Measurements from ENCODE around the gene ATAT1.
A peak's percentile ranks its signal among the peaks of the same experiment; 100 is the strongest.

The ATAT1 gene

DNA sequence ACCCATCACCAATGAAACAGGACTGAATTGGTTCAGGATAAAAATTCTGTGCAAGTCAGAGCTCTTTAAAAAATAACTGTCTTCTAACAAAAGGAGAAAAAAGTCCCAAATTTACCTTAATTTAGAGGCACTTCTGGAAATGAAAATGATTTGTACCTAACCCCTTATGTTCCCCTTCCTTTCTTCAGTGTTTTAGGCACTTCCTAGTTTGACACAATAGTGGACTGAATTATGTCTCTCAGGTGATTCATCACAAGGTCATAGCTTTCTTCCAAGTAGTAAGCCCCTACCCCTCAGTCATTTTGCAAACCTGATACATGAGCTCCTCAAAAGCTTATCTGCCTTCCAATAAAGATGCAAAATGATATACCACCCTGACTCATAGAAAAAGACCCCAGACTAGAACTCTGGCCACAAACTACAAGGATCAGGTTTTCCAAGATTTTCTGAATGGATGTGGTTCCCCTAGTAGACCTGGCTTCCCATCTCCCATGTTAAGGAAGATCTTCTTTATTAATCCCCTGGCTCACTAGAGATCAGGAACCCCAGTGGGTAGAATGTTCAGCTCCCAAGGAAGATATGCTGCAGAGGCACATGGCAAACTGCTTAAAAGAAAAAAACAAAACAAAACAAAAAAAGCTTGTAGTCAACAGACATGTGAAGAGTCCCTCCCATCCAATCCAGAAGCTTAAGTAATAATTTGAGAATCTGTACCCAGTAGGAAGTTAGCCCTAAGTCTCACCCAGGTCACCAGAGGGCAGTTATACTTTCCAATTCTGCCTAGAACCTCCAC is 13.2 kb upstream of the ATAT1 start:
- TF ChIP-seq, protein P1, sequence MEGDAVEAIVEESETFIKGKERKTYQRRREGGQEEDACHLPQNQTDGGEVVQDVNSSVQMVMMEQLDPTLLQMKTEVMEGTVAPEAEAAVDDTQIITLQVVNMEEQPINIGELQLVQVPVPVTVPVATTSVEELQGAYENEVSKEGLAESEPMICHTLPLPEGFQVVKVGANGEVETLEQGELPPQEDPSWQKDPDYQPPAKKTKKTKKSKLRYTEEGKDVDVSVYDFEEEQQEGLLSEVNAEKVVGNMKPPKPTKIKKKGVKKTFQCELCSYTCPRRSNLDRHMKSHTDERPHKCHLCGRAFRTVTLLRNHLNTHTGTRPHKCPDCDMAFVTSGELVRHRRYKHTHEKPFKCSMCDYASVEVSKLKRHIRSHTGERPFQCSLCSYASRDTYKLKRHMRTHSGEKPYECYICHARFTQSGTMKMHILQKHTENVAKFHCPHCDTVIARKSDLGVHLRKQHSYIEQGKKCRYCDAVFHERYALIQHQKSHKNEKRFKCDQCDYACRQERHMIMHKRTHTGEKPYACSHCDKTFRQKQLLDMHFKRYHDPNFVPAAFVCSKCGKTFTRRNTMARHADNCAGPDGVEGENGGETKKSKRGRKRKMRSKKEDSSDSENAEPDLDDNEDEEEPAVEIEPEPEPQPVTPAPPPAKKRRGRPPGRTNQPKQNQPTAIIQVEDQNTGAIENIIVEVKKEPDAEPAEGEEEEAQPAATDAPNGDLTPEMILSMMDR (conservative IDR thresholded peaks at IDR 0.05; ENCODE audit: low read length) = no peak
- no peak overlapping the region for H3K4me3 ChIP-seq (ENCODE audit: low read length)
- DNase-seq (ENCODE audit: low read depth) = no peak

DNA sequence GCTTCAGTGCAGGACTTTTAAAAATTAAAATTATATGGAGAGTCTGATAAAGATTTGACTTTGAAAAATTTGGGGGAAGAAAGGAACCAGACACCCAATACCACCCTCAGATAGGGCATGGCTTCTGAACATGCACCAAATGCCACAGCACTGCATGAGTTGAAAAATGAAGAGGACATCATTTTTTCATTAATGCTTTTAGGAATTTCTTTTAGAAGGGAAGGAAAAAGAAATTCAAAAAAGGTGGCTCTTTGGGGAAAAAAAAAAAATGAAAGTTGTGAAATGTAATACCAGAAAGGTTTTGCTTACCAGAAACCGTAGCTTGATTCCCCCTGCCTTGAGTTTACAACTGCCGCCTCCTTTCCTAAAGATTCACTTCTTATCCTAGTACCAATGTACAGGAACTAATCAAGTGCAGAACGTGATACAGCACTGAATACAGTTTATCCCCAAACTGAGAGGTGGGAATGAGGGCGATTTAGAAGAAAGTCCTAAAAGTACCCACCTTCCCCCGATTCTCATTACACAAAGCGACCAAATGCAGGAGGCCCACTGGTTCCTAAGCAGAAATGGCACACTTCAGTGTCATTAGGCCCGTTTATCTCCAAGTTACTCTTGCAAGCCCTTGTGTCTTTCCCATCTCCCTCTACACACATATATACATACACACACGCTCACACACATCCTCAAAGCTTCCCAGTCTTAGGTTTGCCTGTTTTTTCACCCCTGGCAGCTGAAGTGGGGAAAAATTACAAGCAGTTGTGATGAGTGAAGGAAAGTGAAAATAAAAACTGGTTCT is 12.4 kb upstream of the ATAT1 start:
- peak overlapping the region; percentile 98 for H3K4me3 ChIP-seq (ENCODE audit: low read length)
- TF ChIP-seq, protein P1 (conservative IDR thresholded peaks at IDR 0.05; ENCODE audit: low read length) = no peak
- peak; percentile 23 for DNase-seq (ENCODE audit: low read depth)

DNA sequence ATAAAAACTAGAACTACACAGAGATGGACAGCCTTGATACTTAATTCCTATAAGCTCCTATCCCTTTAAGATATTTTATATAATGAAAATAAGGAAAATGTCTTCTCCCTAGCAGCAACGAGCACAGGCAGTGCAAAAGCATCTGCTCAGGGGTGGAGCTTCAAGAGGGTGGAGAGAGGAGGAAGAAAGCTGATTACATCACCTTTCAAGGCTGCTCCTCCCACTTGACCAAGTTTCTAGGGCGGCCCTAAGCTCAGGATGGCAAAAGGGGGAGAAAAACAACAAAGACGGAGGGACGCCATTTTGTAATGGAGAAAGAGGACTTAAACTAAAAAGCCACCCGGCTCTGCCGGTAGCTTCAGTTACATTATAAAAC is 11.8 kb upstream of the ATAT1 start:
- TF ChIP-seq, protein P1 (conservative IDR thresholded peaks at IDR 0.05; ENCODE audit: low read length) = no peak
- peak overlapping the region; percentile 98 for H3K4me3 ChIP-seq (ENCODE audit: low read length)
- peak; percentile 98 for DNase-seq (ENCODE audit: low read depth)

DNA sequence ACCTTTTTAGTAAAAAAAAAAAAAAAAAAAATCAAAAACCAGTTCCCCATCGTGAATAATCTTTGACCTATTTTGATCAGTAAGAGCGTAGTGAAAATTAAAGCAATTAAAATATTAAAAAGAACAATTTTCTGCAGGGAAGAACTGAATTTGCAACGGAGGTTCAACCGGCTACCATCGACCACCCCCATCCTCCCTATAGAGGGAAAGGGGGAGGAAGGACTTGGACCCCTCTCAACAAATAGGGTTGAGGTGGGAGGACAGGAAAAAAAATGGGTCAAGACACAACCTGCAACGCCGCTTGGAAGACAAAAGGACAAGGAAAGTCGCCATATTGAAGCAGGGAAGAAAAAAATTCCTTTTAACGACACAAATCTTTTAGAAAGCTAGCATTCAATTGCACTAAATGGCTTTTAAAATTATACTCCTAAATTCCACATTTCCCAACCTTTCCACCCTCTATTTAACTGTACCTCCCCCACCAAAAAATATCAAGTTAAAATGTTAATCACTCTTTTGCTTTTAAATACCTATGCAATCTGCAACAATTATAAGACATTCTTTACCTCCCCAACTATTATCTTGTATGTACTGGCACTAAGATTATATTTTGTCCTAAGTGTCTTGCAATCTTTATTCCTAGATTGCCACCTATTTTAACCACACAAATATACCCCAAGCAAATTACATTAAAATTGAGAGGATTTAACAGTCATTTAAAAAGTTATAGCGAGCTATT is 11.3 kb upstream of the ATAT1 start:
- TF ChIP-seq, protein P1 (conservative IDR thresholded peaks at IDR 0.05; ENCODE audit: low read length) = no peak
- DNase-seq (ENCODE audit: low read depth) = peak; percentile 92
- peak overlapping the region; percentile 98 for H3K4me3 ChIP-seq (ENCODE audit: low read length)

DNA sequence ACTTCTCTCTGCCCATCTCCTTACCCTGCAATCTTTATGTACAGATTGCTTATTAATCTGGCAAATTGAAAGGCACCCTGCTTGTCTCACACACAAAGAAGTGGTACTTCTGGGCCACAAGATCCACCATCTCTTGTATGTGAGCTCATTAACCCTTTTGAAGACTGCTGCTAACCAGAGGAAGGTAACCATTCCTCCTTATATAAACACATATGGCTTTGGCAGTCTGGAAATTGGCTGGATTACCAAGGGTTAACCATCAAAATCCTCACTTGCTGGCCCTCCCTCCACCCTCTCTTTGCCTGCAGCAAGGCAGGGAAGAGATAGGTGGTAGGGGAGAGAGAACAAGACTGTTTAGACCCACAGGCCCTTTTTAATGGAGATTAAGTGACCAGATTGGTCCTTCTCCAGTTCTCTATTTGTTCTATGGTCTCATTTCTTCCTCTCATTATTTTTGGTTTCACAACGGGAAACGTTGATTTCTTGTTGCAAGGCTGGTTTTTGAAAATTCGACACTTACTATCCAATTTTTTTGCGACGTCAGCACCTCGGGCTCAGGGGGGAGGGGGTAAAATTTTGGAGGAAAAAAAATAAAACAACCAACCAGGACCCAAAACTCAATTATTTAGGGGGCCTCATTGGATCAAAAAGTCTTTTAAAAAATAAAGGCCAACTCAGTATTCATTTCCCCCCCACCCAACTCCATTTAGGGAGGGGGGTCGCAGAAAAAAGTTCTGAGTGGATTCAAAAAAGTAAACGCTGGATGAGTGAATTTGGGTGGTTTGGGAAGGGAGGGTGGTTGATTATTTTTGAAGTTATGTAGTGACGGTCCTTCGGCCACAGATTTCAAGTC is 10.5 kb upstream of the ATAT1 start:
- TF ChIP-seq, protein P1 (conservative IDR thresholded peaks at IDR 0.05; ENCODE audit: low read length) = no peak
- peak; percentile 41 for DNase-seq (ENCODE audit: low read depth)
- peak overlapping the region; percentile 98 for H3K4me3 ChIP-seq (ENCODE audit: low read length)

DNA sequence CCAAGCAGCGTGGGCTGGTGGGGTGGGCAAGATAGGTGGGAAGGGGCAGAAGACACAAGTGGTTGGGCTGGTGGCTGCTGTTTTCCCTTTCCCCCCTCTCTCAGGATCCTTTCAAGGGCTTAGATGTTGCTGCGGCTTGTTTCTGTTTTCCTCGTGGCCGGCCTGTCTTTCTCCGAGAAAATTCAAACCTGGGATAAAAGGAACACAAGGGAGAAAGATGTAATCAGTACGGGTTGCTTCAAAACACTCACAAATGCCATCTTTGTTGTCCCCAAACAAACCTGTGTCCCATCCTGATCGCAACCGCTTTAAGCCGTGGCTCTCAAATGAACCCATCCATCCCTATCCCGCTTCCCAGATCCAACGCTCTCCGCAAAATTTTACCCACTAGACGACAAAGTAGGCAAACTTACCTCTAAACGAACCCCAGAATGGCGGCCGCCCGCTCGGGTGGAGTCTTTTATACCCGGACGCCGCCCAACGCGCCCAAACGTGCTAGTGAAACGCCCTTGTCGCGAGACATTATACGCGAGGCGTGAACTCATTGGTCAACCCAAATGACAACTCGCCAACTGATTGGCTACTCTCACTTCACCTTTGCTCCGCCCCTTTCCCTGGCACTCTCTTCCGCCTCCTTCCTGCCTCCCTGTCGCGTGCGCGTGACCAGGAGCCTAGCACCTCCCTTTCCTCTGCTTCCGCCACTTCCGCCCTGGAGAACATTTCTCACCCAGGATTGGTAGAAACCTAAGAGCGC is 9.7 kb upstream of the ATAT1 start, which contains the start of gene PPP1R10:
PPP1R10 (minus strand) TSS at position 433 of the 754 bp plus-strand sequence. CDS start 7,299 bp downstream, outside the sequence.
- TF ChIP-seq, protein P1 (conservative IDR thresholded peaks at IDR 0.05; ENCODE audit: low read length) = no peak
- H3K4me3 ChIP-seq (ENCODE audit: low read length) = peak within 1 kb of the TSS; percentile 98
- peak; percentile 100 for DNase-seq (ENCODE audit: low read depth)
